ENCODE measurements around the gene ZNF486.
"Not testable (repeated sequence)": the region's sequence is repeated elsewhere in the genome, so short reads cannot be mapped to it uniquely, and the experiment has no call there.

Gene ZNF486

GRCh38 chr19:20235156-20235555, 68.1 kb downstream of the ZNF486 start:
- no peak for DNase-seq

- DNase-seq, result peak; percentile 92
These were observed 71.0 kb downstream of the ZNF486 start for GRCh38 chr19:20237773-20238623.

- no peak for DNase-seq
These were observed 76.6 kb downstream of the ZNF486 start for GRCh38 chr19:20243629-20244028.

- no peak for DNase-seq
These were observed 77.3 kb downstream of the ZNF486 start for GRCh38 chr19:20244356-20244755.

GRCh38 chr19:20245309-20245708, 78.3 kb downstream of the ZNF486 start:
- DNase-seq, result no peak

- no peak for DNase-seq
These were observed 80.1 kb downstream of the ZNF486 start for GRCh38 chr19:20247016-20247683.

- DNase-seq, result not testable (repeated sequence)
These were observed 81.2 kb downstream of the ZNF486 start for GRCh38 chr19:20248258-20248657.
